Amygdala (tissue), 56 donors: ENCODE measurements around the gene TIE1.
A peak's percentile ranks its signal among the peaks of the same experiment; 100 is the strongest.

Experiments used
- DNase-seq, 56 donors: peaks; one replicate each; lab custom pipeline; 2025; lab: John Stamatoyannopoulos, UW

The TIE1 gene

GRCh38 chr1:43273708-43274107 is 27.1 kb upstream of the TIE1 start:
- no peak for DNase-seq

GRCh38 chr1:43274125-43274803 is 26.5 kb upstream of the TIE1 start:
- DNase-seq: no peak

GRCh38 chr1:43274804-43275180 is 26.0 kb upstream of the TIE1 start:
- DNase-seq: no peak

- DNase-seq: no peak
Measured at GRCh38 chr1:43275826-43276620, 24.8 kb upstream of the TIE1 start.

- no peak for DNase-seq
Measured at GRCh38 chr1:43276673-43277072, 24.1 kb upstream of the TIE1 start.

- DNase-seq: no peak
Measured at GRCh38 chr1:43277116-43277876, 23.5 kb upstream of the TIE1 start.

GRCh38 chr1:43279161-43279560 is 21.6 kb upstream of the TIE1 start:
- DNase-seq: no peak

GRCh38 chr1:43279666-43280065 is 21.1 kb upstream of the TIE1 start:
- DNase-seq: no peak

- no peak for DNase-seq
Measured at GRCh38 chr1:43280692-43281091, 20.1 kb upstream of the TIE1 start.

- peak in 2 of 56 donors; percentile 15 to 30 for DNase-seq
Measured at GRCh38 chr1:43282220-43283195, 18.3 kb upstream of the TIE1 start.

- no peak for DNase-seq
Measured at GRCh38 chr1:43284065-43284464, 16.7 kb upstream of the TIE1 start.

- no peak for DNase-seq
Measured at GRCh38 chr1:43284546-43285110, 16.2 kb upstream of the TIE1 start.

GRCh38 chr1:43285269-43285990 is 15.4 kb upstream of the TIE1 start, which contains the start of gene C1orf210:
TSS of gene C1orf210 (minus strand) at chr1:43285581. CDS start at chr1:43283270, 2,311 bp downstream.
- no peak for DNase-seq

- DNase-seq: no peak
Measured at GRCh38 chr1:43286115-43286514, 14.7 kb upstream of the TIE1 start.

- DNase-seq: no peak
Measured at GRCh38 chr1:43286533-43286932, 14.2 kb upstream of the TIE1 start.

GRCh38 chr1:43288058-43288784 is 12.6 kb upstream of the TIE1 start:
- DNase-seq: peak in 1 of 56 donors; percentile 19

- no peak for DNase-seq
Measured at GRCh38 chr1:43288785-43289706, 11.7 kb upstream of the TIE1 start.
